ENCODE measurements around the gene ZNF41.

GRCh38 chrX:47420962-47421361 is 62.1 kb downstream of the ZNF41 start:
- TF ChIP-seq CTCF (IDR thresholded peaks at IDR 0.05; ENCODE audit: extremely low read depth in 1 of 2, insufficient read depth in 1 of 2, low read depth in 1 of 2, low read length in 2 of 2) (no peak), EZH2 (IDR thresholded peaks at IDR 0.05; ENCODE audit: borderline replicate concordance, low read depth, low read length, severe bottlenecking) (no peak), FOS (IDR thresholded peaks at IDR 0.05; ENCODE audit: borderline replicate concordance, insufficient read depth, low read length) (no peak), POLR2A (IDR thresholded peaks at IDR 0.05; ENCODE audit: low read depth, low read length) (no peak), MYC (IDR thresholded peaks at IDR 0.05; ENCODE audit: low read depth, low read length) (no peak), POLR2AphosphoS5 (IDR thresholded peaks at IDR 0.05; ENCODE audit: insufficient read depth, low read depth, low read length) (no peak), GATA2 (IDR thresholded peaks at IDR 0.05; ENCODE audit: insufficient read depth, insufficient read length, low read depth, low read length) (no peak)
- TF ChIP-seq, protein P1, sequence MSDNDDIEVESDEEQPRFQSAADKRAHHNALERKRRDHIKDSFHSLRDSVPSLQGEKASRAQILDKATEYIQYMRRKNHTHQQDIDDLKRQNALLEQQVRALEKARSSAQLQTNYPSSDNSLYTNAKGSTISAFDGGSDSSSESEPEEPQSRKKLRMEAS (IDR thresholded peaks at IDR 0.05; ENCODE audit: insufficient read depth, insufficient read length): no peak
